ENCODE results near the gene TP73.

The TP73 gene

GRCh38 chr1:3690282-3691065 lies 38.2 kb downstream of the TP73 start:
- DNase-seq: no peak

DNA sequence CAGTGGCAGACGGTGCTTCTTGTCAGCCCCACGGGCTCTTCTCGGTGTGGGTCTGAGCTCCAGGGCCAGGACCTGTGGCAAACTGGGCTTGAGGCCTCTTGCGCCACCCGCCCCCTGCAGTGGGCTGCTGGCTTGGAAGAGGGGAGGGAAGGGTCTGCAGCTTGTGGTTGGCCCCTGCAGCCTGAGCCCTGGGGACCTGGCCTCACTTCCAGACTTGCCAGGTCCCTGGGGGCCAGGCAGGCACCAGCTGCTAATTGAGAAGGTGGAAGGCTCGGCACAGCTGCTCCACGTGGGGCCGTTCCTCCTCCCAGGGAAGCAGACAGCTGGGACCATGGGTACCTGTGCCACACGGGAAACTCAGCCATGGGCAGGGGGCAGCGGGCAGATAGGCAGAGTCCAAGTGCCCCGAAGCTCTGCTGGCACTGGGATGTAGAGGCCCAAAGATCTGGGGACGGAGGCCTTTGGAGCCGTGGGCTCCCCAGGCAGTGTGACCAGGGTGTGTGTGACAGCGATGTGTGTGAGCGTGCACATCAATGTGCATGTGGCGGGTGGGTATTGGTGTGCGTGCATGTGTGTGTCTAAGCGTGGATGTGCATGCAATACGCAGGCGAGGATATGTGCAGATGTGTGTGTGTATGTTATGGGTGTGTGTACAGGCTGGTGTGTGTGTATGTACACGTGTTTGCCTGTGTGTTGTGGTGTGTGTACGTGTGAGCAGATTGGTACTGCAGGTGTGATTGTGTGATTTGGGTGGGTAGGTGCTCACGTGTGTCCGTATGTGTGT lies 39.3 kb downstream of the TP73 start:
- DNase-seq: no peak

GRCh38 chr1:3692598-3692997 lies 40.3 kb downstream of the TP73 start:
- DNase-seq: no peak

GRCh38 chr1:3693321-3693720 lies 41.0 kb downstream of the TP73 start:
- DNase-seq: no peak

DNA sequence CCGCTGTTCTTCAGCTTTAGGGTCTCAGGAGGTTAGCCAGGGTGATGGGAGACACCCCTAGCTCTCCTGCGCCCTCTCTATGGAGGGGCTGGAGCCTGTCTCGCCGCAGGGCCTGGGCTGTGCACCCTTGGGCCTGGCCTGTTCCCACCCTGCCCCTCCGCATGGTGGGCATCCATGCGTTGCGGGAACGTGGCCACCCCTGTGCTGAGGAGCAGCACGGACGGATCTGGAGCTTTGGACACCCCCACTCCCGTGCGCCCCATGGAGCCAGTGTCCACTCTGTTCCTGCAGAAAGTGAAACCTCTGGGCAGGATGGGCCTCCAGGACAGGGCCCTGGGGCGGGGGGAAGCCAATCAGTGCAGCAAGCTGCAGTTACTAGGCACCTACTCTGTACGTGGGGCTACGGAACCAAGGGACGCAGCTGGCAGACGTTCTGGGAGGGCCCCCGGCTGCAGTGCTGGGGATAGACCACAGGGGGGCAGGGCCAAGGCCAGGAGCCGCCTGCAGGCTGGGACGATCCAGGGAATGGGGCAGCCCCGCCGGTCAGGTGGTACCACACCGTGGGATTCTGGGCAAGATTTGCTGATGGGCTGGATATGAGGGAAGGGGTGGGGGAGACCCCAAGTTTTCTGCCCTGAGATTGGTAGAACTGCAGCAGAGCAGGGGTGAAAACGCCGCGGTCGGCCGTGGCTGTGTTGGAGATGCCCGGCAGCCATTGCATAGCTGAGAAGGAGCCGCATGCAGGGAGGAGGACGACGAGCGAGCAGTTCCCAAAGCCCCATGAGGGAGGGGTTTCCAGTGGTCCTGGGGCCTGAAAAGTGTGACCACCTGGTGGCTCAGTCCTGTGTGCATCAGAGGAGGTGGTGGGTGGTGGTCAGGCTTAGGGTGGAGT lies 43.3 kb downstream of the TP73 start:
- DNase-seq: peak; percentile 21 to 57

GRCh38 chr1:3696689-3697088 lies 44.4 kb downstream of the TP73 start:
- no peak for DNase-seq

DNA sequence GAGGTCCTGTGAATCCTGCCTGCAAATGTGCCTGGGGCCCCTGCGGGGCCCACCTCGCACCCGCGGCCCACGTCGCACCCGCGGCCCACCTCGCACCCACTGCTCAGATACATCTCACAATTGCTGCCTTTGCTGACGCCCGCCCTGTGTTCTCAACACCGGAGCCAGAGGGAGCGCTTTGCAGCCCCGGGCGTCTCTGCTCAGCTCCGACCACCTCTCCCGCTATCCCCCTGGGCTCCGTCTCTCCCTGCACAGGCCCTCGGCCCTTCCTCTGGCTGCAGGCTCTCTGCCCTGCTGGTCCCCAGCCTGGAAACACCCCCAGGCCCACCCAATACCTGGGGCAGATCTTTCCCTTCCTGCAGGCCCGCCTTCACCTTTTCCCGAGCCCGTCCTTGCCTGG lies 44.8 kb downstream of the TP73 start:
- no peak for DNase-seq

DNA sequence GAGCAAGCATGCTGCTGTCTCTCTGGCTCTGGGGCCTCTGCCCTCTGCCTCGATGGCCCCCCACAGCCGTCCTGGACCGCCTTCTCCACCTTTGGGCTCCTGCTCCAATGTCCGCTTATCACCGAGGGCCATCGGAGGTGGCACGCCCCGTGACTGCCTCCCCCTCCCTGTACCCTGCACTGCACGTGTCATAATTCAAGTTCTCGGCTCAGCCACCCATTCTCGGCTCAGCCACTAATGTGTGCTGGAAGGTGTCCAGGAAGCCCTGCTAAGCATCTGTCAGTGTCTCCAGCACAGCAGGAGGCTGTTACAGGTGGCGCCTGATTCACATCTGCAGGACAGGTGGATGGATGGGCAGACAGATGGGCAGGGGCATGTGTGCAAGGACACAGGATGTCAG lies 45.5 kb downstream of the TP73 start:
- no peak for DNase-seq

- DNase-seq: no peak
Measured at GRCh38 chr1:3698660-3699408, 46.5 kb downstream of the TP73 start.

DNA sequence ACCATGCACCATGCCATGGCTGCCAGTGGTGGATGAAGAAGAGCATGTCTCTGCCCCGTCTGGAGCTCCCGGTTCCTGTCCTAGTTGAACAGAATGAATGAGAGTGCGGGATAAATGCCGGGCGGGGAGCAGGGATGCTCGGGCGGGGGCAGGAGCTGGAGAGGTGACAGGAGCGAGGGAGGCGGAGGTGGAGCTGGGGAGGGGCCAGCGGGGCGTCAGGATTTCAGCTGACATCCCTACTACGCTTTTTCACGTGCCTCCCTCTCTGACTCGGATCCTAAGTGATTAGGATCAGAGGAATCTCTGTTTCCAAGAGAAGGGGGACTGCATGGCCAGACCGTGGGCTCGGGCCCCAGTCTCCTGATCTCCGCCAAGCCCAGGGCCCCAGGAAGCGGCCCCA lies 47.3 kb downstream of the TP73 start:
- DNase-seq: no peak

GRCh38 chr1:3700631-3701030 lies 48.3 kb downstream of the TP73 start:
- DNase-seq: no peak

GRCh38 chr1:3702528-3702927 lies 50.2 kb downstream of the TP73 start:
- DNase-seq: no peak

DNA sequence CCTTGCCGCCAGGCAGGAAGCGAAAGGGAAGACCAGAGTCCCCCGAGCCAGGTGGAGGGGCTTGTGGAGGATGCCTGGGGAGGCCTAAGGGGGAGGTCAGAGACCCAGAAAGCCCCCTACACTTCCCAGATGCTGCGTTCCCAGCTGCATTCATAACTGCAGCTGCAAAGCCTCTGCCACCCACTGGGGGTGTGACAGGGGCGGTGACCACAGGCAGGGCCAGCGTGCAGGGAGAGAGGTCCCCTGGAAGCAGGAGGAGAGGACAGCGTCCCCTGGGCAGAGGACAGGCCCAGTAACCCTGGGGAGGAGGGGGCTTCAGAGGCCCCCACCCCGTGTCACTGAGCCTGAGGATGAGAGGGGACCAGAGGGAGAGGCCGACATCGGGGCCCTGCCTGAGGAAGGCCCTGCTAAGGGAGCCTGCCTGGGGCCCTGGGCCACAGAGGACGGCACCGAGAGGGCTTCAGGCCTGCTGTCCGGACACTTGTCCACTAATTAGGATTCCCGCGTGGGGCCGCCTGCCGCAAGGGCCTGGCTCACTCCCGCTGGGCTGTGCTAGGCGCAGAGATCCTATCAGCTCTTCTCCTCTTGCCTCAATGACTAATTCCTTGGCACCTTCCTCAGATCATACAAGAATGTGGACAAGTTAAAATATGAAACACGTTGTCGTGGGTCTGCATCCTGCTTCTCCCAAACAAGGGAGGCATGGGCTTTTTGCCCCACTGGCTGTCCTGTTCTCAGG lies 50.8 kb downstream of the TP73 start:
- no peak for DNase-seq

GRCh38 chr1:3703786-3704371 lies 51.6 kb downstream of the TP73 start:
- DNase-seq: no peak

DNA sequence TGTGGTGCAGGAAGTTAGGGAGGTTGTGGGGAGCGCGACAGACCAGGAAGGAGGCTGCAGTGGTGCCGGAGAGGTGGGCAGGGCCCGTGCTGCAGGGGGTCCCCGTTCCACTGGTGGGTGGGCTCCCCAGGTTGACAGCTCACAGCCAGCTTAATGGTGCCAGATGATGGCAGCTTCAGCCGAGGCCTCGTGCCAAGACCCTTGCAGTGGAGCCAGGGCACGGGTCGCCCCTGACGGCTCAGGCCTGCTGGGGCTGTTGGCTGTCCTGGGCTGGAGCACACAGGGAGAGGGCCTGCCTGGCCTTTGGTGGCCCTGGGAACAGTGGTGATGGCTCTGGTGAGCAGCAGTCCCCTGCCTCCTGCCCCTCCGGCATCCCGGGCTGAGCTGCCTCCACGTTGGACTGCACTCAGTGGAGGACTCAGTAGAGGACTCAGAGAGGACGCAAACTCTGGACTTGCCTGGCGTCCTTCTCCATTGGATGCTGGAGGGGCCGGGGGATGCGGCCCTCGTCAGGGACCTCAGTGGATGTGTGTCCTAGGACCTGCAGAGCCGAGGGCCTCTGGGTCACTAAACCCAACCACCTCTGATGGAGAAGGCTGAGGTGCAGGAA lies 53.1 kb downstream of the TP73 start:
- DNase-seq: no peak

DNA sequence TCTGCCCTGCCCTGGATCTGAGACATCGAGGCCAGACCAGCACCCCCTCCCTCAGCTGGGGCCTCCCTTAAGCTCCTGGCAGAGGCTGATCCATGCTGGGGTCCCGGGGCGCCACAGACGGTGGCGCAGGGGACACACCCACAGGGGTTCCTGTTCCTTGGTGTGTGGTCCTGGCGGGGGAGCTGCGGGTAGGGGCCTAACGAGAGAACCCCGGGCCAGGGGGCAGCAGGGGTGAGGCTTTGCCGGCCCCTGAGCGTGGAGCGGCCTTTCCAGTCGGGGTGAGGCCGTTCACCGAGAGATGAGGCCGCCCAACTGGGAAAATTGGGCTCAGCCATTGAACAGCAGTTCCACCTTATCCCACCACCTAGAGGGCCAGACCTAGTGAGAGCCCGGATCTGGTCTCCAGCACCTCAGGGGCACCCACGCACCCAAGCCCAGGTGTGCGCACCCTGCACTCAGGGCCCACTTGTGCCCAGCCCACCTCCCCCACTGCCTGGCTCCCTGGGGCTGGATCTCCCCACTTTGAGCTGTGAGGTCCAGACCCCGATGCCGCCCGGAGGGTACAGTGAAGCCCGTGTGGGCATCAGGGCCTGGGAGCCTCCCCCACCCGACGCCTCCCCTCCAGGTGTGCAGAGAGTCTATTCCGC lies 54.5 kb downstream of the TP73 start:
- DNase-seq: no peak

DNA sequence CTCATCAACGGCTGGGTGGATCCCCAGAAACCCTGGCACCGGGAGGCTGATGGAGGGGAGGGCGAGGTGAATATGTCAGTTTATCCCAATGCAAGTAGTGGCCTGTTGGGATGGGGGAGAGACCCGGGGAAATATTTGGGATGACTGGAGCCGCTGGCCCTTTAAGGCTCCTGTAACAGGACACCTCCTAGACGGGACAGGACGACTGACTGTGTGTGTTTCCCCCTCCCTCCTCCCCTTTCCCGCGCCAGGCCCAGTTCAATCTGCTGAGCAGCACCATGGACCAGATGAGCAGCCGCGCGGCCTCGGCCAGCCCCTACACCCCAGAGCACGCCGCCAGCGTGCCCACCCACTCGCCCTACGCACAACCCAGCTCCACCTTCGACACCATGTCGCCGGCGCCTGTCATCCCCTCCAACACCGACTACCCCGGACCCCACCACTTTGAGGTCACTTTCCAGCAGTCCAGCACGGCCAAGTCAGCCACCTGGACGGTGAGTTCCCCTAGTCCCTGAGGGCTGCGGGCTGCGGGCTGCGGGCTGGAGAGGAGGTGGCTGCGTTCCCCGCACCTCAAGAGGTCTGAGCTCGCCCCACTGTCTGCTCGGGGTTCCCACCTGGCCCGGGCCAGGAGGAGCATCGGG lies 55.1 kb downstream of the TP73 start:
- DNase-seq: no peak

DNA sequence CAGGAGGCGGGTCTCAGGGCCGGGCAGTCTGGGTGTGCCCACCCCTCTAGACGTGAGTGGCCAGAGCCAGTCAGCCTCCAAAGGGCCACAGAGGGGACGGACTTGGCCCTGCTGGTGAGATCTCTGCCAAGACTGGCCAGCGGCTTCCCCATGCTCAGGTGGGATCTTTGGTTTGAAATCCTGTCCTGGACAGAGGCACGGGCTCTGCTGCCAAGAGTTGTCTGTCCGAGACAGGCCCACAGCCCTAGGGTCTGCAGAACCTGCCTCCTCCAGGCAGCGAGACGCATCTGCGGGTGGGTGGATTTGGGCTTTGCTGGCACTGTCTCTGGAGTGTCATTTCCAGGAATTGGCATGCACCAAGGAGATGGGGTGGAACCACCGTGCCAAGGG lies 55.6 kb downstream of the TP73 start:
- no peak for DNase-seq

DNA sequence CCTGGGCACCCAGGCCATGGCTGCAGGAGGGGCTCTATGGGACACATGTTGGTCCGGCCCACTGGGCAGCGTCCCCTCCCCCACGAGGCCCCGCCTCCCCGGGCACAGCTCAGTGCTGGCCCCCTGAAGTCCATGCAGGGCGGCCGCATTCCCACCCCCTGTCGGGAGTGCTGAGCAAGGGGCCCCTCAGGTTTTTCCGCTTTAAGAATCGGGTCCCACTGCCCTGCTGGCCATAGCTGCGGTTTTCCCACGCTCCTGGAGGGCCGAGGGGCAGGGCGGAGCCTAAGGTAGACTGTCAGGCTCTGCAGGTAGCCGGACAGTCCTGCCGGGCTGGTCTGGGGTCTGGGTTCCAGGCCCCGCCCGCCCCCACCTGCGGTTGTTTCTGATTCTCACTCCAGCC lies 56.5 kb downstream of the TP73 start:
- DNase-seq: no peak

- no peak for DNase-seq
Measured at GRCh38 chr1:3710251-3710650, 57.9 kb downstream of the TP73 start.
